KMS-11 (cell line): Measurements from ENCODE around the gene RSL1D1.

Experiments
- H2AFZ ChIP-seq: fragments of 200-600 bp; sonication (generic); 2 replicates; pipeline ENCODE4 v1.6.1; 2016; ENCODE audit warnings: antibody characterized with exemption, mixed run types, low read depth
- H3K27ac ChIP-seq: fragments of 200-600 bp; sonication (generic); 2 replicates; pipeline ENCODE4 v1.6.1; 2016; ENCODE audit warnings: mild to moderate bottlenecking, mixed run types
- H3K27me3 ChIP-seq: fragments of 200-600 bp; sonication (generic); 2 replicates; pipeline ENCODE4 v1.6.1; 2017; ENCODE audit warnings: mild to moderate bottlenecking, low read depth, mixed run types, moderate library complexity; ENCODE audit not compliant: insufficient read depth
- H3K36me3 ChIP-seq: fragments of 200-600 bp; sonication (generic); 2 replicates; pipeline ENCODE4 v1.6.1; 2017; ENCODE audit warnings: mild to moderate bottlenecking, mixed run types; ENCODE audit not compliant: insufficient read depth
- H3K4me1 ChIP-seq: fragments of 200-600 bp; sonication (generic); 2 replicates; pipeline ENCODE4 v1.6.1; 2016; ENCODE audit warnings: mild to moderate bottlenecking, low read depth, mixed run types; ENCODE audit not compliant: poor library complexity, severe bottlenecking
- H3K4me2 ChIP-seq: fragments of 200-600 bp; sonication (generic); 2 replicates; pipeline ENCODE4 v1.7.0; 2016; ENCODE audit warnings: mild to moderate bottlenecking, mixed run types
- H3K4me3 ChIP-seq: fragments of 200-600 bp; sonication (generic); IDR thresholded peaks from 2 replicates; pipeline ENCODE4 v1.6.1; 2017; ENCODE audit warnings: low read depth, low read length, mixed read lengths; ENCODE audit not compliant: insufficient read depth
- H3K79me2 ChIP-seq: fragments of 200-600 bp; sonication (generic); 2 replicates; pipeline ENCODE4 v1.6.1; 2016; ENCODE audit warnings: low read depth, mixed run types; ENCODE audit not compliant: insufficient read depth
- H3K9ac ChIP-seq: fragments of 200-600 bp; sonication (generic); 2 replicates; pipeline ENCODE4 v1.6.1; 2016; ENCODE audit warnings: mild to moderate bottlenecking, mixed run types
- H4K20me1 ChIP-seq: fragments of 200-600 bp; sonication (generic); 2 replicates; pipeline ENCODE4 v1.6.1; 2016; ENCODE audit warnings: mild to moderate bottlenecking, mixed run types; ENCODE audit not compliant: insufficient read depth
- CTCF ChIP-seq: fragments of 200-600 bp; sonication (generic); conservative IDR thresholded peaks from 2 replicates; pipeline ENCODE4 v1.6.1; 2017; ENCODE audit warnings: low read depth, mild to moderate bottlenecking, antibody characterized with exemption, low read length, moderate library complexity, mixed read lengths

The RSL1D1 gene

GRCh38 chr16:11871193-11871592, 19.9 kb upstream of the RSL1D1 start:
- no peak overlapping the region for H3K9ac ChIP-seq
- peaks cover 24% of the 10 kb centered on the region; the same call in 1 of the 2 replicates for H3K36me3 ChIP-seq
- H2AFZ ChIP-seq = no peak overlapping the region
- no peaks in the 10 kb centered on the region; the same call in 1 of the 2 replicates for H3K79me2 ChIP-seq
- H3K4me1 ChIP-seq = peaks cover 4% of the 10 kb centered on the region
- no peaks in the 10 kb centered on the region for H3K27me3 ChIP-seq
- no peak overlapping the region for H3K4me3 ChIP-seq
- no peak overlapping the region for H3K4me2 ChIP-seq
- peaks cover 5% of the 10 kb centered on the region; the same call in 1 of the 2 replicates for H4K20me1 ChIP-seq
- TF ChIP-seq CTCF = 0 out of 2 replicates have a peak, but pooled peaks have one; percentile 18
- no peak overlapping the region for H3K27ac ChIP-seq

GRCh38 chr16:11870399-11870798, 19.1 kb upstream of the RSL1D1 start:
- H3K4me3 ChIP-seq = no peak overlapping the region
- H3K4me1 ChIP-seq = peaks cover 4% of the 10 kb centered on the region
- no peak overlapping the region for H3K9ac ChIP-seq
- H3K79me2 ChIP-seq = no peaks in the 10 kb centered on the region; the same call in 1 of the 2 replicates
- no peak for TF ChIP-seq CTCF
- no peak overlapping the region for H3K4me2 ChIP-seq
- no peaks in the 10 kb centered on the region for H3K27me3 ChIP-seq
- peaks cover 5% of the 10 kb centered on the region; the same call in 1 of the 2 replicates for H4K20me1 ChIP-seq
- no peak overlapping the region for H2AFZ ChIP-seq
- H3K27ac ChIP-seq = no peak overlapping the region
- H3K36me3 ChIP-seq = peaks cover 24% of the 10 kb centered on the region; the same call in 1 of the 2 replicates

- no peak overlapping the region for H3K4me2 ChIP-seq
- H3K27ac ChIP-seq = no peak overlapping the region
- H3K79me2 ChIP-seq = no peaks in the 10 kb centered on the region; the same call in 1 of the 2 replicates
- no peak overlapping the region for H2AFZ ChIP-seq
- peaks cover 5% of the 10 kb centered on the region; the same call in 1 of the 2 replicates for H4K20me1 ChIP-seq
- no peak for TF ChIP-seq CTCF
- peaks cover 4% of the 10 kb centered on the region for H3K4me1 ChIP-seq
- no peaks in the 10 kb centered on the region for H3K27me3 ChIP-seq
- peaks cover 21% of the 10 kb centered on the region; the same call in 1 of the 2 replicates for H3K36me3 ChIP-seq
- no peak overlapping the region for H3K4me3 ChIP-seq
- H3K9ac ChIP-seq = no peak overlapping the region
Measured at GRCh38 chr16:11869353-11870228, 18.2 kb upstream of the RSL1D1 start.

DNA sequence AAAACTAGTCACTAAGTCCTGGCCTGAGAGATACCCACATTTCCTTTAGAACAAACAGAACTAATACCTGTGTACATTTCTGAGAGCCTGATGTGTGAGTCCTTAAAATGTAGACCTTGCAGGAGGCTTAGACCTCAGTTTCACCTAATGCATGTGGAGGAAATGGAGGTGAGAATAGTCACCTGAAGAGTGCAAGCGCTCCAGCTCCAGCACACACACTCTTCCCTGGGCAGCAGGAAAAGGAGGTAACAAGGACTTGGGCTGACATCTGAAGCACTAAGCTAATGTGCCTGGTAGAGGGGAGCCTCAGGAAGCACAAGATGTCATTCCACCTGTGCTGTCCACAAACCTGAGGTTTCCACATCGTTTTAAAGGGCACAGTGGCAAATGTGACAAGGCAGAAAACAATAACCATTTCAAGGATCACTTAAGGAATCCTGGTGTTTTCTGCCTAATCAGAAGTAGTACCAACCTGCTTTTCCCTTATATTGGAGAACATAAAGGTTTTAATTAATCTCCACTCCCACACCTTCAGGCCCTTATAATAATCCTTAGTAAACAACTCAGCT, 17.2 kb upstream of the RSL1D1 start:
- no peak overlapping the region for H3K4me2 ChIP-seq
- no peak overlapping the region for H3K27ac ChIP-seq
- H3K36me3 ChIP-seq = peaks cover 13% of the 10 kb centered on the region; the same call in 1 of the 2 replicates

More for the DNA sequence above, 17.2 kb upstream of the RSL1D1 start:
- Histone ChIP-seq H4K20me1 (peaks cover 5% of the 10 kb centered on the region; the same call in 1 of the 2 replicates), H3K79me2 (no peaks in the 10 kb centered on the region; the same call in 1 of the 2 replicates), H3K4me3 (no peak overlapping the region), H2AFZ (no peak overlapping the region), H3K4me1 (peaks cover 4% of the 10 kb centered on the region), H3K27me3 (no peaks in the 10 kb centered on the region), H3K9ac (no peak overlapping the region)
- no peak for TF ChIP-seq CTCF
